ENCODE data around the gene RAPGEF5. TPM values are rescaled to one million over a fixed set of nuclear protein-coding genes. Genes with fewer than 3 reads are reported as not detected.

RAPGEF5 gene
- total RNA-seq, 2 donors from 2014 or later = 66.5 to 70.8 TPM

GRCh38 chr7:22174574-22174953, 182.4 kb downstream of the RAPGEF5 start:
- no peak overlapping the region for H3K4me3 ChIP-seq
- H3K36me3 ChIP-seq = no peaks in the 10 kb centered on the region
- peaks cover 7 to 18% of the 10 kb centered on the region in 2 donors for H3K4me1 ChIP-seq (ENCODE audit: control insufficient read depth in 1 of 2, low read depth in 2 of 2)
- DNase-seq (ENCODE audit: low spot score) (no peak), ATAC-seq (ENCODE audit: insufficient number of reproducible peaks, low FRiP score, low read depth) (no peak)
- TF ChIP-seq, protein P1, sequence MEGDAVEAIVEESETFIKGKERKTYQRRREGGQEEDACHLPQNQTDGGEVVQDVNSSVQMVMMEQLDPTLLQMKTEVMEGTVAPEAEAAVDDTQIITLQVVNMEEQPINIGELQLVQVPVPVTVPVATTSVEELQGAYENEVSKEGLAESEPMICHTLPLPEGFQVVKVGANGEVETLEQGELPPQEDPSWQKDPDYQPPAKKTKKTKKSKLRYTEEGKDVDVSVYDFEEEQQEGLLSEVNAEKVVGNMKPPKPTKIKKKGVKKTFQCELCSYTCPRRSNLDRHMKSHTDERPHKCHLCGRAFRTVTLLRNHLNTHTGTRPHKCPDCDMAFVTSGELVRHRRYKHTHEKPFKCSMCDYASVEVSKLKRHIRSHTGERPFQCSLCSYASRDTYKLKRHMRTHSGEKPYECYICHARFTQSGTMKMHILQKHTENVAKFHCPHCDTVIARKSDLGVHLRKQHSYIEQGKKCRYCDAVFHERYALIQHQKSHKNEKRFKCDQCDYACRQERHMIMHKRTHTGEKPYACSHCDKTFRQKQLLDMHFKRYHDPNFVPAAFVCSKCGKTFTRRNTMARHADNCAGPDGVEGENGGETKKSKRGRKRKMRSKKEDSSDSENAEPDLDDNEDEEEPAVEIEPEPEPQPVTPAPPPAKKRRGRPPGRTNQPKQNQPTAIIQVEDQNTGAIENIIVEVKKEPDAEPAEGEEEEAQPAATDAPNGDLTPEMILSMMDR (IDR thresholded peaks at IDR 0.05) = no peak
- no peaks in the 10 kb centered on the region for H3K27me3 ChIP-seq (replicated peaks; ENCODE audit: insufficient read depth)
- H3K27ac ChIP-seq = no peak overlapping the region
- no peaks in the 10 kb centered on the region for H3K9me3 ChIP-seq

- H3K36me3 ChIP-seq = no peaks in the 10 kb centered on the region
- ATAC-seq (ENCODE audit: insufficient number of reproducible peaks, low FRiP score, low read depth) (no peak), DNase-seq (ENCODE audit: low spot score) (no peak)
- TF ChIP-seq, protein P1 (IDR thresholded peaks at IDR 0.05) = no peak
- peaks cover 7 to 18% of the 10 kb centered on the region in 2 donors for H3K4me1 ChIP-seq (ENCODE audit: control insufficient read depth in 1 of 2, low read depth in 2 of 2)
- H3K9me3 ChIP-seq = no peaks in the 10 kb centered on the region
- H3K27me3 ChIP-seq (replicated peaks; ENCODE audit: insufficient read depth) = no peaks in the 10 kb centered on the region
- H3K27ac ChIP-seq = peak overlapping the region in 1 of 2 donors; percentile 22
- no peak overlapping the region for H3K4me3 ChIP-seq
These were observed 183.0 kb downstream of the RAPGEF5 start for GRCh38 chr7:22173685-22174573.

DNA sequence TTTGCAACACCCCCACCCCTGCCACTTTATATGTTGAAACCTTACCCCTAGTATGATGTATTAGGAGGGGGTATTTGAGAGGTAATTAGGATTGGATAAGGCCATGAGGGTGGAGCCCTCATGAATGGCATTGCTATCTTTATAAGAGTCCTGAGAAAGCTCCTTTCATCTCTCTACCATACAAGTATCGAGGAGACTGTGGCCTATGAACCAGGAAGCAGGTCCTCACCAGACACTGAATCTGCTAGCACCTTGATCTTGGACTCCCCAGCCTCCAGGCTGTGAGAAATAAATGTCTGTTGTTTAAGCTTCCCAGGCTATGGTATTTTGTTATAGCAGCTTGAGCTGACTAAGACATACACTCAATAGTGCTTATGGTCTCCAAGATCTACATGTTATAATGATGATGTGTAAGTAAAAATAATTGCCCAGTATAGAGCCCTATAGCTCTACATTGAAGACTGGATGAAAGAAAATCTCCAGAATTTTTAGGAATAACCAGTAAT, 188.8 kb downstream of the RAPGEF5 start:
- no peak overlapping the region for H3K4me3 ChIP-seq
- no peak for ATAC-seq (ENCODE audit: insufficient number of reproducible peaks, low FRiP score, low read depth)
- H3K36me3 ChIP-seq = no peaks in the 10 kb centered on the region
- H3K9me3 ChIP-seq = no peaks in the 10 kb centered on the region
- H3K27me3 ChIP-seq (replicated peaks; ENCODE audit: insufficient read depth) = no peaks in the 10 kb centered on the region
- H3K4me1 ChIP-seq (ENCODE audit: control insufficient read depth in 1 of 2, low read depth in 2 of 2) = peaks cover 4 to 8% of the 10 kb centered on the region in 2 donors
- DNase-seq (ENCODE audit: low spot score) = no peak
- H3K27ac ChIP-seq = no peak overlapping the region
- TF ChIP-seq, protein P1 (IDR thresholded peaks at IDR 0.05) = no peak

DNA sequence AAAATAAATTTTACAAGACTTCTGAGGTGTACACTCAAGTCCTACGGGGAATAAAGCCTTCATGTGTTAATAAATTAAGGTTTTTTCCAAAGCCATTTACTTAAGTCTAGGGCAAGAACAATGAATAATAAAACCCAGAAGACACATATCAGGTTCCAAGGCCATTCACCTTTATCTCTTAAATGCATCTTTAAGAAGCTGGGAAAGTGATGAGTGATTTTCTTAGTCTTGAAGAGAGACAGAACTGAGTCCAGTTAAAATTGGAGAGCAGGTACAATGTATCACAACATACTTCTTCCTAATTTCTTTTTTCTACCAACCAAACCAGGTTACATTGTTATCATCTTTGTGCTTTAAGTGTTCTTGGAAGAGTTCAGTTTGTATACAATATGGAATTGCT, 189.5 kb downstream of the RAPGEF5 start:
- ATAC-seq (ENCODE audit: insufficient number of reproducible peaks, low FRiP score, low read depth) (no peak), DNase-seq (ENCODE audit: low spot score) (no peak)
- Histone ChIP-seq H3K9me3 (no peaks in the 10 kb centered on the region), H3K4me3 (no peak overlapping the region), H3K36me3 (no peaks in the 10 kb centered on the region), H3K27me3 (replicated peaks; ENCODE audit: insufficient read depth) (no peaks in the 10 kb centered on the region), H3K4me1 (ENCODE audit: control insufficient read depth in 1 of 2, low read depth in 2 of 2) (peaks cover 0 to under 1% of the 10 kb centered on the region in 2 donors), H3K27ac (no peak overlapping the region)
- TF ChIP-seq, protein P1 (IDR thresholded peaks at IDR 0.05) = no peak

DNA sequence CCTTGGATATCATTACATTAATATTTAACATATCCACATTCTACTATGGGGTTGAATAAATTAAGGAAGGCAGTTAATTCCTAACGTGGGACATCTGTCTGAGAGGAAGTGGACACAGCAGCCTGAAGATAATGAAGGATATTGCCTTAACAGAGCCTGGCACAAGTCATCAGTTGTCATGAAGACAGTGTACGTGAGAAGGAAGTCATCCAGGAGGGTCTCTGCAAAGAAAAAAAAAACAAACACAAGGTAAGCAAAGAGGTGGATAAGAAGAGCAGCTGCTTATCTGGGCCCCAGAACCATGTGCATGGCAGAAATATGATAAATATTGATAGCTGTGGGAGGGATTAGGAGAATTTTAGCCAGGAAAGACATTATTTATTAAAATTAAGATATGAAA, 190.0 kb downstream of the RAPGEF5 start:
- no peaks in the 10 kb centered on the region for H3K4me1 ChIP-seq (ENCODE audit: control insufficient read depth in 1 of 2, low read depth in 2 of 2)
- no peak for ATAC-seq (ENCODE audit: insufficient number of reproducible peaks, low FRiP score, low read depth)
- no peak overlapping the region for H3K4me3 ChIP-seq
- no peak overlapping the region for H3K27ac ChIP-seq
- TF ChIP-seq, protein P1 (IDR thresholded peaks at IDR 0.05) = no peak
- H3K9me3 ChIP-seq = no peaks in the 10 kb centered on the region
- no peaks in the 10 kb centered on the region for H3K27me3 ChIP-seq (replicated peaks; ENCODE audit: insufficient read depth)
- no peaks in the 10 kb centered on the region for H3K36me3 ChIP-seq
- DNase-seq (ENCODE audit: low spot score) = no peak
